HepG2 (cell line): Measurements from ENCODE around the gene NBR1. TPM values are rescaled to one million over a fixed set of nuclear protein-coding genes. Genes with fewer than 3 reads are reported as not detected.

Experiments
- ATF6 ChIP-seq: sonication (generic); formaldehyde crosslinking; conservative IDR thresholded peaks from 2 replicates; pipeline ENCODE4 v1.4.0; 2020; ENCODE audit warnings: missing genetic modification reagents
- ATF7-NPFF ChIP-seq: sonication (generic); formaldehyde crosslinking; IDR thresholded peaks from 2 replicates; pipeline ENCODE4 v1.8.1; 2023; ENCODE audit warnings: mild to moderate bottlenecking, low read depth, missing genetic modification reagents, moderate library complexity
- CREM ChIP-seq, 2 experiments: sonication (generic) in 1 of 2; formaldehyde crosslinking in 1 of 2; IDR thresholded peaks; 2 replicates each; pipeline versions ENCODE4 v1.4.0 to v1.6.1; 2016 to 2020; ENCODE audit warnings: antibody characterized with exemption in 1 of 2, mild to moderate bottlenecking in 1 of 2, missing genetic modification reagents in 1 of 2
- DDIT3 ChIP-seq: sonication (generic); formaldehyde crosslinking; IDR thresholded peaks from 2 replicates; pipeline ENCODE4 v1.4.0; 2020; ENCODE audit warnings: mild to moderate bottlenecking, missing genetic modification reagents
- DNMT3B ChIP-seq: conservative IDR thresholded peaks from 2 replicates; pipeline ENCODE4 v1.6.1; 2016; ENCODE audit warnings: missing biosample characterization, control low read depth
- E2F1 ChIP-seq: sonication (generic); formaldehyde crosslinking; IDR thresholded peaks from 2 replicates; pipeline ENCODE4 v1.5.0; 2020; ENCODE audit warnings: missing genetic modification reagents
- KLF11 ChIP-seq: IDR thresholded peaks from 2 replicates; pipeline ENCODE4 v1.6.1; 2016; ENCODE audit warnings: missing compliant biosample characterization
- LBX2 ChIP-seq: sonication (generic); formaldehyde crosslinking; IDR thresholded peaks from 2 replicates; pipeline ENCODE4 v1.5.0; 2020; ENCODE audit warnings: missing genetic modification reagents, mild to moderate bottlenecking, borderline replicate concordance
- PAX8 ChIP-seq: sonication (generic); formaldehyde crosslinking; IDR thresholded peaks from 2 replicates; pipeline ENCODE4 v1.8.0; 2022; ENCODE audit warnings: mild to moderate bottlenecking, missing genetic modification reagents, borderline replicate concordance
- RCOR2 ChIP-seq: IDR thresholded peaks from 2 replicates; pipeline ENCODE4 v1.6.1; 2016; ENCODE audit warnings: missing biosample characterization, missing genetic modification reagents
- SMAD3 ChIP-seq: sonication (generic); formaldehyde crosslinking; IDR thresholded peaks from 2 replicates; pipeline ENCODE4 v1.4.0; 2020; ENCODE audit warnings: missing genetic modification reagents
- SOX5 ChIP-seq: IDR thresholded peaks from 2 replicates; pipeline ENCODE4 v1.6.1; 2016; ENCODE audit warnings: borderline replicate concordance
- ZBTB7A ChIP-seq: sonication (generic); formaldehyde crosslinking; IDR thresholded peaks from 2 replicates; pipeline ENCODE4 v1.8.0; 2022; ENCODE audit warnings: mild to moderate bottlenecking, missing genetic modification reagents
- ZNF232 ChIP-seq: sonication (generic); formaldehyde crosslinking; IDR thresholded peaks from 2 replicates; pipeline ENCODE4 v1.4.0; 2020; ENCODE audit warnings: missing genetic modification reagents, borderline replicate concordance
- ZNF430 ChIP-seq: sonication (generic); formaldehyde crosslinking; IDR thresholded peaks from 2 replicates; pipeline ENCODE4 v1.9.0; 2021; ENCODE audit warnings: mild to moderate bottlenecking, missing genetic modification reagents
- ZNF564 ChIP-seq: sonication (generic); formaldehyde crosslinking; IDR thresholded peaks from 2 replicates; pipeline ENCODE4 v1.8.1; 2023; ENCODE audit warnings: mild to moderate bottlenecking, missing genetic modification reagents
- ZNF746 ChIP-seq: sonication (generic); formaldehyde crosslinking; IDR thresholded peaks from 2 replicates; pipeline ENCODE4 v1.8.0; 2022; ENCODE audit warnings: mild to moderate bottlenecking, missing genetic modification reagents
- polyA plus RNA-seq, 8 experiments: library from polyadenylated mRNA; depleted of rRNA in 3 of 8; stranded (reverse) in 7 of 8; unstranded in 1 of 8; fragments of >200 nt; fragmentation: Illumina TruSeq in 4 of 8; extraction: Trizol in 4 of 8; gene quantifications; 2 replicates each; pipeline versions ENCODE4 v1.2.1 to v1.2.3, GENCODE V29; 2011 to 2016; ENCODE audit warnings: low read depth in 4 of 8, missing spikeins in 1 of 8, mixed read lengths in 1 of 8; ENCODE audit not compliant: insufficient read depth in 1 of 8
- total RNA-seq, 5 experiments: library from RNA; depleted of rRNA; stranded (reverse); fragments of >200 nt; fragmentation: Illumina TruSeq; extraction: Trizol; gene quantifications; 2 replicates each; pipeline ENCODE4 v1.2.3, GENCODE V29; 2016; ENCODE audit warnings: low read depth in 1 of 5
- TF ChIP-seq, protein P1 (sequence below): sonication (generic); formaldehyde crosslinking; conservative IDR thresholded peaks from 2 replicates; pipeline ENCODE4 v1.4.0; 2020; ENCODE audit warnings: mild to moderate bottlenecking, missing genetic modification reagents, moderate library complexity
- TF ChIP-seq, protein P2 (sequence below): conservative IDR thresholded peaks from 2 replicates; pipeline ENCODE4 v1.6.1; 2018; ENCODE audit warnings: missing genetic modification reagents

Gene NBR1
- total and polyA plus RNA-seq, 2 of the 13 experiments (the other 11 are each of a cell fraction or from before 2014, with no cell fraction given), result 51.7 to 121 TPM

GRCh38 chr17:43170766-43171585 lies at the start of gene NBR1 (continued):
- TF ChIP-seq, protein P1, sequence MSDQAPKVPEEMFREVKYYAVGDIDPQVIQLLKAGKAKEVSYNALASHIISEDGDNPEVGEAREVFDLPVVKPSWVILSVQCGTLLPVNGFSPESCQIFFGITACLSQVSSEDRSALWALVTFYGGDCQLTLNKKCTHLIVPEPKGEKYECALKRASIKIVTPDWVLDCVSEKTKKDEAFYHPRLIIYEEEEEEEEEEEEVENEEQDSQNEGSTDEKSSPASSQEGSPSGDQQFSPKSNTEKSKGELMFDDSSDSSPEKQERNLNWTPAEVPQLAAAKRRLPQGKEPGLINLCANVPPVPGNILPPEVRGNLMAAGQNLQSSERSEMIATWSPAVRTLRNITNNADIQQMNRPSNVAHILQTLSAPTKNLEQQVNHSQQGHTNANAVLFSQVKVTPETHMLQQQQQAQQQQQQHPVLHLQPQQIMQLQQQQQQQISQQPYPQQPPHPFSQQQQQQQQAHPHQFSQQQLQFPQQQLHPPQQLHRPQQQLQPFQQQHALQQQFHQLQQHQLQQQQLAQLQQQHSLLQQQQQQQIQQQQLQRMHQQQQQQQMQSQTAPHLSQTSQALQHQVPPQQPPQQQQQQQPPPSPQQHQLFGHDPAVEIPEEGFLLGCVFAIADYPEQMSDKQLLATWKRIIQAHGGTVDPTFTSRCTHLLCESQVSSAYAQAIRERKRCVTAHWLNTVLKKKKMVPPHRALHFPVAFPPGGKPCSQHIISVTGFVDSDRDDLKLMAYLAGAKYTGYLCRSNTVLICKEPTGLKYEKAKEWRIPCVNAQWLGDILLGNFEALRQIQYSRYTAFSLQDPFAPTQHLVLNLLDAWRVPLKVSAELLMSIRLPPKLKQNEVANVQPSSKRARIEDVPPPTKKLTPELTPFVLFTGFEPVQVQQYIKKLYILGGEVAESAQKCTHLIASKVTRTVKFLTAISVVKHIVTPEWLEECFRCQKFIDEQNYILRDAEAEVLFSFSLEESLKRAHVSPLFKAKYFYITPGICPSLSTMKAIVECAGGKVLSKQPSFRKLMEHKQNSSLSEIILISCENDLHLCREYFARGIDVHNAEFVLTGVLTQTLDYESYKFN, result peak; percentile 42; the same call in 1 of the 2 replicates
- TF ChIP-seq SOX5, result no peak
- 0 out of 2 replicates have a peak, but pooled peaks have one; percentile 70 for TF ChIP-seq ATF7-NPFF (CRISPR knock-in tag)
- 0 out of 2 replicates have a peak, but pooled peaks have one; percentile 59 for TF ChIP-seq LBX2 (CRISPR knock-in tag)
- TF ChIP-seq CREM (IDR thresholded peaks at IDR 0.05), result peak; percentile 30; the same call in 1 of the 2 replicates
- TF ChIP-seq CREM (CRISPR knock-in tag; IDR thresholded peaks at IDR 0.05), result no peak
- peak; percentile 56; the same call in 1 of the 2 replicates for TF ChIP-seq KLF11 (CRISPR knock-in tag)
- TF ChIP-seq ZNF564 (CRISPR knock-in tag), result peak; percentile 83; the same call in 1 of the 2 replicates
- 0 out of 2 replicates have a peak, but pooled peaks have one; percentile 52 for TF ChIP-seq ATF6
- peak; percentile 84; the same call in 1 of the 2 replicates for TF ChIP-seq ZNF430
- TF ChIP-seq RCOR2 (CRISPR knock-in tag), result 0 out of 2 replicates have a peak, but pooled peaks have one; percentile 35
- TF ChIP-seq ZNF232 (CRISPR knock-in tag), result peak; percentile 79; the same call in 1 of the 2 replicates
- TF ChIP-seq ZNF746 (CRISPR knock-in tag), result 0 out of 2 replicates have a peak, but pooled peaks have one; percentile 64
- TF ChIP-seq SMAD3, result peak; percentile 50; the same call in 1 of the 2 replicates
- TF ChIP-seq DNMT3B (CRISPR knock-in tag), result no peak; the same call in 1 of the 2 replicates
- TF ChIP-seq E2F1 (CRISPR knock-in tag), result peak; percentile 51; the same call in 1 of the 2 replicates
- peak; percentile 85 for TF ChIP-seq ZBTB7A (CRISPR knock-in tag)
- TF ChIP-seq, protein P2, sequence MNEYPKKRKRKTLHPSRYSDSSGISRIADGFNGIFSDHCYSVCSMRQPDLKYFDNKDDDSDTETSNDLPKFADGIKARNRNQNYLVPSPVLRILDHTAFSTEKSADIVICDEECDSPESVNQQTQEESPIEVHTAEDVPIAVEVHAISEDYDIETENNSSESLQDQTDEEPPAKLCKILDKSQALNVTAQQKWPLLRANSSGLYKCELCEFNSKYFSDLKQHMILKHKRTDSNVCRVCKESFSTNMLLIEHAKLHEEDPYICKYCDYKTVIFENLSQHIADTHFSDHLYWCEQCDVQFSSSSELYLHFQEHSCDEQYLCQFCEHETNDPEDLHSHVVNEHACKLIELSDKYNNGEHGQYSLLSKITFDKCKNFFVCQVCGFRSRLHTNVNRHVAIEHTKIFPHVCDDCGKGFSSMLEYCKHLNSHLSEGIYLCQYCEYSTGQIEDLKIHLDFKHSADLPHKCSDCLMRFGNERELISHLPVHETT, result peak; percentile 46; the same call in 1 of the 2 replicates
- no peak for TF ChIP-seq DDIT3 (CRISPR knock-in tag)
- TF ChIP-seq PAX8 (CRISPR knock-in tag), result no peak; the same call in 1 of the 2 replicates
